Measurements from ENCODE around the gene BAIAP2L2. TPM values are rescaled to one million over a fixed set of nuclear protein-coding genes. Genes with fewer than 3 reads are reported as not detected.
"Not testable (repeated sequence)": the region's sequence is repeated elsewhere in the genome, so short reads cannot be mapped to it uniquely, and the experiment has no call there.

BAIAP2L2 gene
- total RNA-seq, 1 donor: 3.0 TPM

GRCh38 chr22:38040953-38041759 is 69.3 kb downstream of the BAIAP2L2 start:
- DNase-seq (ENCODE audit: low read depth): no peak
- no peak for TF ChIP-seq CTCF (IDR thresholded peaks at IDR 0.05; ENCODE audit: insufficient read depth, low read depth, low read length)
- H3K4me3 ChIP-seq (ENCODE audit: low read depth, low read length): no peak overlapping the region

DNA sequence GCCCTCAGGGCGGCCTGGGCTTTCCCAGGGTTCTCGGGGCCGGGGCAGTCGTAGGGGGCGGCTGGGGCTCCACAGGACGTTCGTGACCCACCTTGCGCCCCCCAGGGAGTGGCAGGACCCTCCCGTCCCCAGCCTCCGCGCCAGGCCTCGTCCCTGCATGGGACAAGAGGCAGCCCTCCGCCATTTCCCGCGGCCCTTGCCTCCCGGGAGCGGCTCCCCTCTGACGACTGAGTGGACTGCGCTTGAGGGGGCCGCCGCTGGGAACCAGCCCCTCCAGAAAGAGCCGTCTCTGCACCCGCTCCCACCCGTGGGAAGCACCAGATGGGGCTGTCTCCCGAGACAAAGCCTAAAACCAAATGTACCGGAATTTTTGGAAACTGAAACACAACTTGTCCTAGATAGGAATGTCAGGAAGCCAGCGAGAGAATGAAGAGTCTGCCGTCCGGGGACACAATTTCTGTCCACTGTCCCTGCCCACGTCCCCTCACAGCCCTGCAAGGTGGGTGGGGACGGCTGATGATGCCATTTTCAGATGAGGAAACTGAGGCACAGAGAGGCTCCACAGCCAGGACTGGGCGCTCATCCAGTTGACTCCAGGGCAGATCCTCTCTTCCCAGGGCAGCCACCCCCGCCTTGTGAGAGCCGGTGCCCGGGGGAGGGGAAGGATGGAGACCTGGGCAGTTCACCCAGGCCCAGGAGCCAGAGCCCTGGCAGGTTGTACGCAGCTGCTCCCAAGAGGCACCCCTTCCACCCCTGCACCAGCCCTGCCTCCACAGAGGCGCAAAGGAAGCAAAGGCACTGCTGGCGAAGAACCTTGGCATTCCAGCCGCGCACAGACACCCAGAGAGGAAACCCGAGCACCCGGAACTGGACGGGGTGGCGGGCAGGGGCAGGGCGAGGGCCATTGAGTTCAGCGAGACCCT is 71.3 kb downstream of the BAIAP2L2 start:
- H3K4me3 ChIP-seq (ENCODE audit: low read depth, low read length): no peak overlapping the region
- no peak for TF ChIP-seq CTCF (IDR thresholded peaks at IDR 0.05; ENCODE audit: insufficient read depth, low read depth, low read length)
- no peak for DNase-seq (ENCODE audit: low read depth)

- H3K4me3 ChIP-seq (ENCODE audit: low read depth, low read length): no peak overlapping the region
- TF ChIP-seq CTCF (IDR thresholded peaks at IDR 0.05; ENCODE audit: insufficient read depth, low read depth, low read length): no peak
- DNase-seq (ENCODE audit: low read depth): no peak
Measured at GRCh38 chr22:38038426-38038825, 72.1 kb downstream of the BAIAP2L2 start.

GRCh38 chr22:38037367-38038150 is 72.9 kb downstream of the BAIAP2L2 start:
- not testable (repeated sequence) for DNase-seq (ENCODE audit: low read depth); H3K4me3 ChIP-seq (ENCODE audit: low read depth, low read length)

DNA sequence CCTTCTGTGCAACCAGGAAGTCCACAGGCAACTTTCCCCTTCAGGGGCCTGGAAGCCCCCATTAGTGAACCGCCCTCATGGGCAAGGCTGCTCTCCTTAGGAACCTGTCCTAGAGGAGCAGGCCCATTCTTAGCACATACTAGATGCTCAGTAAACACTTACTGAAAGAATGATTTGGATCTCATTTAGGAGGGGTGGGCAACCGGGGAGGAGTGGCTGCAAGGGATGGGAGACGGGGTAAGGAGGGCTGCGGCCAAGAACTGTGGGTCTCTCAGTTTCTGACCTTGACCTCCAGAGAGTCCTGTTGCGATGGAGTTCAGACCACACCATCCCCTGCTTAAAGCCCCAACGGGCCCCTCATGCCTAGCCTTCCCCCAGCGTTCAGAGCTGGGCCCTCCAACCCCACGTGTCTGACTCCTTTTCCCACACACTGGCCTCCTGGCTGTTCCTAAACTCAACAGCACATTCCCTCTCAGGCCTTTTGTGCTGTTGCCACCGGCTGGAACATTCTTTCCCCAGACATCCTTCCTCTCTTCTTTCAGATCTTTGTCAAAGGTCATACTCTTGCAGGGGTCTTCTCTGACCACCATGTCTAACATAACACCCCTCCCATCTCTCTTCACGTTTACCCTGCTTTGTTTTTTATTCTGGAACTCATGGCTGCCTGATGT is 74.0 kb downstream of the BAIAP2L2 start:
- no peak for DNase-seq (ENCODE audit: low read depth)
- TF ChIP-seq CTCF (IDR thresholded peaks at IDR 0.05; ENCODE audit: insufficient read depth, low read depth, low read length): no peak
- no peak overlapping the region for H3K4me3 ChIP-seq (ENCODE audit: low read depth, low read length)

- no peak for DNase-seq (ENCODE audit: low read depth)
Measured at GRCh38 chr22:38035530-38035885, 75.0 kb downstream of the BAIAP2L2 start.

More at GRCh38 chr22:38035530-38035885, 75.0 kb downstream of the BAIAP2L2 start:
- H3K4me3 ChIP-seq (ENCODE audit: low read depth, low read length): no peak overlapping the region
- TF ChIP-seq CTCF (IDR thresholded peaks at IDR 0.05; ENCODE audit: insufficient read depth, low read depth, low read length): no peak

Other genes starting within 250 kb of the BAIAP2L2 start
- 39.3 and 47.9 TPM in 2 replicates for gene MICALL1, start 204.4 kb downstream of the BAIAP2L2 start, total RNA-seq
- 0.32 TPM in 1 of 2 replicates, not detected in the other for gene C22orf23, start 157.1 kb downstream of the BAIAP2L2 start, total RNA-seq
- 28.9 and 34.5 TPM in 2 replicates for gene POLR2F, start 157.0 kb downstream of the BAIAP2L2 start, total RNA-seq
- gene SOX10, start 126.1 kb downstream of the BAIAP2L2 start, total RNA-seq: not detected in 2 replicates
- gene PICK1, start 53.3 kb downstream of the BAIAP2L2 start, total RNA-seq: 14.2 TPM in 2 replicates
- under 0.01 TPM in 1 of 2 replicates, not detected in the other for gene SLC16A8, start 26.5 kb downstream of the BAIAP2L2 start, total RNA-seq
- gene PLA2G6, start 71.1 kb upstream of the BAIAP2L2 start, total RNA-seq: 10.0 and 10.8 TPM in 2 replicates
- gene MAFF, start 91.3 kb upstream of the BAIAP2L2 start, total RNA-seq: 17.1 and 19.4 TPM in 2 replicates
- 44.9 and 65.1 TPM in 2 replicates for gene TMEM184B, start 162.3 kb upstream of the BAIAP2L2 start, total RNA-seq
- gene CSNK1E, start 206.7 kb upstream of the BAIAP2L2 start, total RNA-seq: 145 and 161 TPM in 2 replicates

Measured in fibroblast of villous mesenchyme (primary cell).